ENCODE data around the gene C1QTNF6. TPM values are rescaled to one million over a fixed set of nuclear protein-coding genes. Genes with fewer than 3 reads are reported as not detected.

C1QTNF6 gene
- total and polyA plus RNA-seq, 4 donors: 3.1 to 4.5 (median 4.0) TPM

- no peak for DNase-seq (ENCODE audit: low spot score)
- Histone ChIP-seq H3K27ac (ENCODE audit: low read depth in 1 of 2, low read length in 2 of 2) (peak overlapping the region; percentile 48 to 73), H3K9me3 (ENCODE audit: control insufficient read depth in 4 of 4, low read length in 3 of 4) (no peaks in the 10 kb centered on the region), H3K36me3 (ENCODE audit: control insufficient read depth in 4 of 4, insufficient read depth in 3 of 4, low read depth in 1 of 4, low read length in 3 of 4) (no peaks in the 10 kb centered on the region), H3K9ac (ENCODE audit: low read depth in 1 of 2, low read length in 2 of 2) (peak overlapping the region in 1 of 2 donors; percentile 27), H3K27me3 (ENCODE audit: control insufficient read depth in 4 of 4, insufficient read depth in 4 of 4, low read length in 3 of 4) (no peaks in the 10 kb centered on the region), H3K4me3 (ENCODE audit: low read depth in 1 of 3, low read length in 3 of 3) (no peak overlapping the region), H3K4me1 (ENCODE audit: control insufficient read depth in 4 of 4, insufficient read depth in 4 of 4, low read length in 3 of 4) (peaks cover 0 to 5% (median 2%) of the 10 kb centered on the region in 4 donors)
- TF ChIP-seq SP1 (IDR thresholded peaks at IDR 0.05) (no peak), RXRA (IDR thresholded peaks at IDR 0.05) (peak in 1 of 2 donors; percentile 52)
- 75% methylated on average over 8 of the region's 8 CpGs for WGBS
These were observed 42.0 kb upstream of the C1QTNF6 start for GRCh38 chr22:37229805-37230672.

DNA sequence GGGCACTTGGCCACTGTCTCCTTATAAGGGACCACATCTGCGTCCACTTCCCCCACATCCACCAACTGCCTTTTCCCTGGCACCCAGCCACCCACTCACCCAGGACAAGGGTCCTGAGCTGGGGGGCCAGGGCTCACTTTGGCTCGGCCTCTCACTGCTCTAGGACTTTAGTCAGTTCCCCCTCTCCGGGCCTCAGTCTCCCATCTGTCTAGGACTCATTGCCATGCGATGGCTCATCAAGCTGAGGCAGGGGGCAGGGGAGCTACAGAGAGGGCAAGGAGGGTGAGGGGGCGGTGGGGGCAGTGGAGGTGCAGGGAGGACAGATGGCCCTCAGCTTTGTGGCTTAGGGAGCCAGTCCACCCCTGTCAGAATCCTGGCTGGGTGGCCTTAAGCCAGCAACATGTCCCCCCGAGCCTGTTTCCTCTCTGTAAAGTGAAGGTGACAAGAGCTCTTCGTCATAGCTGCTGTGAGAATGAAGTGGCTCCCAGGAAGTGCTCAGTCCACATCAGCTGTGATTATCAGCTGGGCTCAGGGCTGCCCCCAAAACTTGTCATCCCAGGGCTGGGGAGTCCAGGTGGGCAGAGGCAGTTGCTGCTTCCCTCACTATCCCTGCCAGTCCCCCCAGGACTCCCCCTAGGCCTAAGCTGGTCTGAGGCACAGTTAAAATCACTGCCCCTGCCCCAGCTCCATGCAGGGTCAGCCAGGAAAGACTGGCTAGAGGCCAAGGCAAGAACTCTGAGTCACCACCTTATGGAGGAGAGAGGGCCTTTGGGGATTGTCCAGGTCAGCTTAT, 41.2 kb upstream of the C1QTNF6 start:
- H3K4me1 ChIP-seq (ENCODE audit: control insufficient read depth in 4 of 4, insufficient read depth in 4 of 4, low read length in 3 of 4): peaks cover 0 to 5% (median 2%) of the 10 kb centered on the region in 4 donors
- H3K9ac ChIP-seq (ENCODE audit: low read depth in 1 of 2, low read length in 2 of 2): peak overlapping the region in 1 of 2 donors; percentile 27
- H3K27ac ChIP-seq (ENCODE audit: low read depth in 1 of 2, low read length in 2 of 2): peak overlapping the region; percentile 25 to 73
- no peaks in the 10 kb centered on the region for H3K9me3 ChIP-seq (ENCODE audit: control insufficient read depth in 4 of 4, low read length in 3 of 4)
- H3K36me3 ChIP-seq (ENCODE audit: control insufficient read depth in 4 of 4, insufficient read depth in 3 of 4, low read depth in 1 of 4, low read length in 3 of 4): no peaks in the 10 kb centered on the region
- DNase-seq (ENCODE audit: low spot score): no peak
- WGBS: 76% methylated on average over 7 of the region's 7 CpGs
- no peaks in the 10 kb centered on the region for H3K27me3 ChIP-seq (ENCODE audit: control insufficient read depth in 4 of 4, insufficient read depth in 4 of 4, low read length in 3 of 4)
- no peak overlapping the region for H3K4me3 ChIP-seq (ENCODE audit: low read depth in 1 of 3, low read length in 3 of 3)
- TF ChIP-seq YY1 (IDR thresholded peaks at IDR 0.05) (no peak), TAF1 (conservative IDR thresholded peaks at IDR 0.05) (no peak)
- TF ChIP-seq, protein P1, sequence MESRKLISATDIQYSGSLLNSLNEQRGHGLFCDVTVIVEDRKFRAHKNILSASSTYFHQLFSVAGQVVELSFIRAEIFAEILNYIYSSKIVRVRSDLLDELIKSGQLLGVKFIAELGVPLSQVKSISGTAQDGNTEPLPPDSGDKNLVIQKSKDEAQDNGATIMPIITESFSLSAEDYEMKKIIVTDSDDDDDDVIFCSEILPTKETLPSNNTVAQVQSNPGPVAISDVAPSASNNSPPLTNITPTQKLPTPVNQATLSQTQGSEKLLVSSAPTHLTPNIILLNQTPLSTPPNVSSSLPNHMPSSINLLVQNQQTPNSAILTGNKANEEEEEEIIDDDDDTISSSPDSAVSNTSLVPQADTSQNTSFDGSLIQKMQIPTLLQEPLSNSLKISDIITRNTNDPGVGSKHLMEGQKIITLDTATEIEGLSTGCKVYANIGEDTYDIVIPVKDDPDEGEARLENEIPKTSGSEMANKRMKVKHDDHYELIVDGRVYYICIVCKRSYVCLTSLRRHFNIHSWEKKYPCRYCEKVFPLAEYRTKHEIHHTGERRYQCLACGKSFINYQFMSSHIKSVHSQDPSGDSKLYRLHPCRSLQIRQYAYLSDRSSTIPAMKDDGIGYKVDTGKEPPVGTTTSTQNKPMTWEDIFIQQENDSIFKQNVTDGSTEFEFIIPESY (IDR thresholded peaks at IDR 0.05): no peak

DNA sequence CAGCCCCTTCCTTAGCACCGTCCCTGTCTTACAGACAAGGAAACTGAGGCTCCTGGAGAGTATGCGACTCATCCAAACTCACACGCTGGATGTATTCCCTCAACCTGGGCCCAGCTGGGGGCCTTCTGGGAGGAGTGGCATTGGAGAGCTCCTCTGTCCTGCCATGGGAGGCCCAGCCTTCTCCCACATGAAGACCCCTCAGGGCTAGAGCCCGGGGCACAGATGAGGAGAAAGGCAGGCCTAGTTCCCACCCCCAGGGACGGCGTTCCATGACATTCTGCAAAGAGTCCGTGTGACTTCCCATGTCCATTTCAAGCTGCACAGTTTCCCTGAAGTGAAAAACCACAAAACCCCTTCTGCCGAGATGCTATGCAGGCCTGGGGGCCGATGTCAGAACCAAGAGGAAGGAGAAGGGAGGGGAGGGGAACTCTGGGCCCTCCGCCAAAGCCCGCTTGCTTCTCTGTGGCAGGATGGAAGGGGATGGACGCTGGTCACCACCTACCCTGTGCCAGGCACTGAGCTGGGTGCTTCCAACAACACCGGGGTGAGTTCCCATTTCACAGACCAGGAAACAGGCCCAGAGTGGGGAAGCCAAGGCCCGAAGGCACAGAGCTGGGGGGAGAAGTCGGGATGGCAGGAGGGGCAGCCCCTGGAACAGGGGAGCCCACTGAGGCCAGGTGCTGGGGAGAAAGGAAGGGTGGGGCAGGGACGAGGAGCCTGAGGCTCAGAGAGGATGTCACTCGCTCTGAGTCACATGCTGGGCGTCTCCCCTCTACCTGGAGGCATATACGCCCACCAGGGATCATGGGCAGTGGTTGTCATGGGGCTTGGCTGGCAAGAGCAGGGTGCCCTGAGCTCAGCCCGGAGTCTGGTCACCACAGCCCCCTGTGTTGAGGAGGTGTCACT, 40.3 kb upstream of the C1QTNF6 start:
- Histone ChIP-seq H3K36me3 (ENCODE audit: control insufficient read depth in 4 of 4, insufficient read depth in 3 of 4, low read depth in 1 of 4, low read length in 3 of 4) (no peaks in the 10 kb centered on the region), H3K9me3 (ENCODE audit: control insufficient read depth in 4 of 4, low read length in 3 of 4) (no peaks in the 10 kb centered on the region), H3K9ac (ENCODE audit: low read depth in 1 of 2, low read length in 2 of 2) (peak overlapping the region in 1 of 2 donors; percentile 9), H3K4me1 (ENCODE audit: control insufficient read depth in 4 of 4, insufficient read depth in 4 of 4, low read length in 3 of 4) (peaks cover 0 to 5% (median 2%) of the 10 kb centered on the region in 4 donors), H3K4me3 (ENCODE audit: low read depth in 1 of 3, low read length in 3 of 3) (no peak overlapping the region), H3K27ac (ENCODE audit: low read depth in 1 of 2, low read length in 2 of 2) (peak overlapping the region; percentile 25 to 73), H3K27me3 (ENCODE audit: control insufficient read depth in 4 of 4, insufficient read depth in 4 of 4, low read length in 3 of 4) (no peaks in the 10 kb centered on the region)
- no peak for DNase-seq (ENCODE audit: low spot score)
- no peak for TF ChIP-seq EGR1 (IDR thresholded peaks at IDR 0.05; ENCODE audit: low read depth in 2 of 2)
- TF ChIP-seq, protein P1 (IDR thresholded peaks at IDR 0.05): no peak
- no peak for TF ChIP-seq RXRA (IDR thresholded peaks at IDR 0.05)
- TF ChIP-seq FOXA1 (IDR thresholded peaks at IDR 0.05): no peak
- TF ChIP-seq JUND (IDR thresholded peaks at IDR 0.05): no peak
- no peak for TF ChIP-seq REST (IDR thresholded peaks at IDR 0.05)
- TF ChIP-seq RAD21 (IDR thresholded peaks at IDR 0.05): no peak
- no peak for TF ChIP-seq ATF3 (IDR thresholded peaks at IDR 0.05)
- no peak for TF ChIP-seq HNF4G (IDR thresholded peaks at IDR 0.05)
- no peak for TF ChIP-seq GABPA (IDR thresholded peaks at IDR 0.05 in 1 of 2, conservative IDR thresholded peaks at IDR 0.05 in 1 of 2)
- no peak for TF ChIP-seq NR2F2 (IDR thresholded peaks at IDR 0.05)
- no peak for TF ChIP-seq YY1 (IDR thresholded peaks at IDR 0.05)
- no peak for TF ChIP-seq SP1 (IDR thresholded peaks at IDR 0.05)
- TF ChIP-seq HNF4A (conservative IDR thresholded peaks at IDR 0.05): no peak
- 75% methylated on average over 20 of the region's 20 CpGs for WGBS
